Activated CD4-positive, alpha-beta T cell treated with anti-CD3 and anti-CD28 coated beads, Interleukin-10, Interleukin-2, amounts not matched to agents 100 ng/mL and 50 ng/mL, durations not matched to agents 16 hours and 8 hours (primary cell): ENCODE results near the gene CFAP46.

Experiments used
- DNase-seq: peaks from one replicate; pipeline ENCODE4 v3.0.0-alpha.2; 2020

CFAP46 gene

DNA sequence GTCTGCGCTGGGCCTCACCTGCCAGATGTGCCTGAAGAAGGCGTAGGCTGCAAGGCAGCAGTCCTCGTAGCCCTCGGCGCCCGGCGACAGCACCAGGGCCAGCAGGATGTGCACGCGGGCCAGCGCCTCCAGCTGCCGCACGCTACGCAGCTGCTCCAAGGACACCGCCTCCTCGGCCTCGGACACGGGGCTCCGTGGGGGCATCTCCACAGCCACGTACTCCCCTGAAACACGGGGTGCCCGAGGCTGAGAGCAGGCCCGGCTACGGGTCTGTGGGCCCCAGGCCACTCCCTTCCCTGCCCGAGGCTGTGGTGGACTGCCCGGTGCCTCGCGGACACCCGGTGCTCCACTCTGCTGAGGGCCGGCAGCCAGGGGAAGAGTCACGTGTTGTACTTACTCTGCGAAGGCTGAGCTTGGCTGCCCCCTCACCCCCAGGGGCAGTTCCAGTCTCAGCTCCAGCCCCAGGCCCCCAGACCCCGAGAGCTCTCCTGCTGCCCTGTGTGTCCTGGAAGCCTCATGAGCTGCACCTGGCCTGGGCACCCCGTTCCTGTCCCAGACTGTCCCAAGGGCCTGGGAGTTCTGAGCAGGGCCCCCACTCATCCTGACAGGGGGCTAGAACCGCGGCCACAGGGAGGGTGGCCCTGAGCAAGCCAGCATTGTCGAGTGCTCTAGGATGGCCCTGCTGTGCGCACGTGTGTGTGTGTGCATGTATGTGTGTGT is 62.8 kb downstream of the CFAP46 start:
- DNase-seq = no peak

DNA sequence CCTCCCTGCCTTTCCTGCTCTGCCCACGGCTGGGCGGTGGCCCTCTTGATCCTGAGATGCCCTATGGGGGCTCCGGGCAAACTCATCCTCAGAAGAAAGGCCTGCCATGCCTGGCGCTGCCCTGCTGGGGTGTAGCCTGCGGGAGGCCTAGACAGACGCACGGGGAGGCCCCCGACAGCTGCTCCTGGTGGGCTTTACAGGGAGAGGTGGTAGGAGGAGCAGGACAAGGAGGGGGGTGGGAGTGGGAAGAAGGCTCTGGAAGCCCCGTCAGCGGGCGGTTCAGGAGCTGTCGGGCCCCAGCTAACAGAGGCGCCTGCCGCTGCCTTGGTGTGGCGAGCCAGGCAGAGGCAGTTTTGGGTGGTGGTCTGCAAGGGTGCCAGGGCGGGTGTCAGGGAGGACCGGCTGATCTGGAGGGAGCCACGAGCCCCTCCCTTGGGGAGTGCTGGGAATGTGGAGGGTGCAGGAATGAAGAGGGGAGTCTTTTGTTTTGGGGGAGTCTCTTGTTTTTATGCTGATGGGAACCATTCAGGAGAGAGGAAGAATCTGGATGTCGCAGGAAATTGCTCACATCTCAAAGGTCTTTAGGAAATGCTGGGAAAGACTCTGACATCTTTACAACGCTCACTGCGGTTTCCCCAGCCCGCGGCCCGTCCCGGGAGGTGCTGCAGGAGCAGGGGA is 63.5 kb downstream of the CFAP46 start:
- DNase-seq = no peak

DNA sequence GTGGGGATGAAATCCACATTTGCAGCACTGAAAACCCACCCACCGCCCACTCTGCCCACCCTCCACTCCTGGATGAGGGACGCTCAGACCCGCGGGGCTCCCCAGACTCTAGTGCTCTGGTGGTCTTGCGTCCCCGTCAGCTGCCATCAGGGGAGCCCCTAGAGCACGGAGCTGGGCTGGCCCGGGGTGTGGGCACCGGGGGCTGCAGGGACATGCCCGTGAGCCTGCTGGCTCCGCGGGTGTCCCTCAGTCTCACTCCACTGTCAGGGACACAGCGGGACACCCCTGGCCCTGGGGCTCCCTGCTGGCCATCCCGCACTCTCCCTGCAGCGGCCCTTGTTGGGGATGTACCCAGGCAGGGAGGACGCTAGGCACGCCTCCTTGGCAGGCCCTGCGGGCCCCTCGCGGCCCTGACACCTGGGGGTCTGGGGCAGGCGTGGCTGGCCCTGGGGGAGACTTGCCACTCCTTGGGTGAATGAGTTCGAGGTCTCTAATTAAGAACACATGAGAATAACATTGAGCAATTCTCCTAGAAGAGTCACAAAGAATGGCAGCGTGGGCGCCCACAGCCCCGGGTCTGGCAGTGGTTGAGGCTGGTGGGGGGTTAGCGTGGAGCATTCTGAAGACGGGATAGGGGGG is 64.2 kb downstream of the CFAP46 start:
- no peak for DNase-seq

DNA sequence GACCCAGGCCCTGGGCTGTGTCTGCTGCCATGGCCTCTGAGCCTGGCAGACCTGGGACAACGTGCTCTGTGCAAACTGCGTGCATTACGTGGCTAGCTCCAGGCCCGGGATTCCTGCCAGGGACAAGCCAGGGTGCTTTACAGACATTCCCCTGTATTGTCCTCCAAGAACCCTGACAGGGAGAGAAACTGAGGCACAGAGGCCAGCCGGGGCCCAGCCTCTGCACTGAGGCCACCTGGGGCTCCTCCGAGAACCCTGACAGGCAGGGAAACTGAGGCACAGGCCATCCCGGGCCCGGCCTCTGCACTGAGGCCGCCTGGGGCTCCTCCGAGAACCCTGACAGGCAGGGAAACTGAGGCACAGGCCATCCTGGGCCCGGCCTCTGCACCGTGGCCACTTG is 64.9 kb downstream of the CFAP46 start:
- no peak for DNase-seq

DNA sequence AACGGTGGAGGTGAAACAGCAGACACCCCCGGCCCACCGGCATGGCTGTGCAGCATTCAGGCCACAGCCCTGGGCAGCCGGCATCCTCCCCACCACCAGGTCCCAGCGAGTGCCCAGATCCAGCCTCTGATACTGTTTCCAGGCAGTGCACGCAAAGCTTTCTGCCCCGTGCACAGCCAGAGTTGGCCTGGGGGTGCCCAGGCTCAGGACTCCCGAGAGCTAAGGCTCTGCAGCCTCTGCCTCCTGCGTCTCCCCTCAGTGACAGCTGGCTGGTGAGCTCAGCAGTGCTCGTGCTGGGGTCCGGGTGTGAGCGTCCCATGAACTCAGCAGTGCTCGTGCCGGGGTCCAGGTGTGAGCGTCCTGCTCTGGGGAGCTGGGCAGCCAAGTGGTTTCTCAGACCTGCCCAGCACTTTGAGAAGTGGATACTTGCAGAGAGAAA is 65.4 kb downstream of the CFAP46 start:
- no peak for DNase-seq

DNA sequence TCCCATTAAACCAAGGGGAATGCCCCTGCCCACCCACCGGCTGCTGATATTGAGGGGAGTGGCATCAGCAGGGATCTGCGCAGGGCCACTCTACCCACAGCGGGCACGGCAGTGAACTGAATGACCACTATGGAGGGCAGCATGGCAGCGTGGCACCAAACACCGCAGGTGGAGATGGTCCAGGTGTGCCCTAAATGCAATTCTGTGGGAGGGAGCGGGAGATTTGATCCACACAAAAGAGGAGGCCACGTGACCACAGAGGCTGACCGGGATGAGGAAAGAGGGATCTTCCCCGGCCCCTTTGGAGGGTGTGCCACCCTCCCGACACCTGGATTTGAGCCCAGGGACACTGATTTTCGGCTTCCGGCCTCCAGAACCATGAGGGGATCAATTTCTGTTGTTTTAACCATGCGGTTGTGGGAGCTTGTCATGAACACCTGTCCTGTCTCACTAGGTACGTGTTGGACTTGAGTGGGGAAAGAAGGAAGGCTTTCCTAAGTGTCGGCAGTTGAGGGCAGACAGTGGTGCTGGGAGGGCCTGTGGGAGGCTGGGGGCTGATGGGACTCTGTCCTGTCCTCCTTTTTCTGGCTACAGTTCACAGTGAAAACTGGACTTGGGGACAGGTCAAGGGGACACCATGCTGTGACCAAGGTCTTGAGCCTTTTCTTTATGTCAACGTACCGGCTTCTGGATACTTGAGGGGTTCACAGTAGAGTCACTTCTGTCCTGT is 66.1 kb downstream of the CFAP46 start:
- DNase-seq = no peak

DNA sequence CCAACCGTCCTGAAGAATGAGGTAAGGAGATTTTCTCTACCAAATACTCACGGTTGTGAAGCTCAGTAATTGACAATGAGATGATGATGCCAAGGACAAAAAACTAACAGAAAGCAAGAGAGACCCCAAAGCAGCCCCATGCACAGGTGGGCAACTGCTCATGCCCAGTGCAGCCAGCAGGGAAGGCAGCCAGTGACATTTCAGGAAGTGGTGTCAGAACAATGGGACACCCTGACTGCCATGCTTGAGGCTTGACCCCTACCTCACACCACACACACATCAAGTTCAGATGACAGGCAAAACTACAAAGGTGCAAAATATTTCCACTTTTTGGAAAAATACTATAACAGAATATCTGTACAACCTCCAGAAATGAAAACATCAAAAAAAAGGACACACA is 66.9 kb downstream of the CFAP46 start:
- DNase-seq = no peak

DNA sequence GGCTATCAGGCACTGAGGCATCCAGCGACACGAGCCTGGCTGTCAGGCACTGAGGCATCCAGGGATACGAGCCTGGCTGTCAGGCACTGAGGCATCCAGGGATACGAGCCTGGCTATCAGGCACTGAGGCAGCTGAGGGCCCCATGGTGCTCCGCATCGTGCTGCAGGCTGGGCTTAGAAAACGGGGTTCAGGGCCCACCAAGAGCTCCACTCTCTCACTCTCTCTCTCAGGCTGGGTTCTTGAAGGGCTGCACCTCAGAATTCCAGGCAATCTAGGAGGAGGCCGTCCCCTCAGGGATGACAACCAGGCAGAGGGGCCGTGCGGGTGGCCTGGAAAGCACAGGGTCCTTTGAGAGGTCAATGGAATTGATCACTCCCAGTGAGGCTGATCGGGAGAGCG is 69.0 kb downstream of the CFAP46 start:
- DNase-seq = no peak

DNA sequence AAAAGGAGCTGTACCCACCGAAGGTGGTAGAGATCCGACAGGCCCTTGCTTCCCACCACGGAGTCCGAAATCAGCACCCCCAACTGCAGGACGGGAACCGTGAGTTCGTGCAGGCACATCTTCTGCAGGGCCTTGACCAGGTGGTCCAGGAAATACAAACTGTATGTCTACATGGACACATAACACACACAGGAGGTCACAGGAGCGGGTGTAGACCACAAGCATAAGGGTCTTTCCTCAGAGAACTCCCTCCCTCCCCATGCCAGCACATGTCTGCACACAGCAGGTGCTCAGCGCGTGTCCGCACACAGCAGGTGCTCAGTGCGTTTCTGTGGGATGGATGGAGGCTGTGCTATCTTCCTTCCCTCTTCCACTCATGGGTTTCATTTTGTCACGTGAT is 69.7 kb downstream of the CFAP46 start:
- no peak for DNase-seq

DNA sequence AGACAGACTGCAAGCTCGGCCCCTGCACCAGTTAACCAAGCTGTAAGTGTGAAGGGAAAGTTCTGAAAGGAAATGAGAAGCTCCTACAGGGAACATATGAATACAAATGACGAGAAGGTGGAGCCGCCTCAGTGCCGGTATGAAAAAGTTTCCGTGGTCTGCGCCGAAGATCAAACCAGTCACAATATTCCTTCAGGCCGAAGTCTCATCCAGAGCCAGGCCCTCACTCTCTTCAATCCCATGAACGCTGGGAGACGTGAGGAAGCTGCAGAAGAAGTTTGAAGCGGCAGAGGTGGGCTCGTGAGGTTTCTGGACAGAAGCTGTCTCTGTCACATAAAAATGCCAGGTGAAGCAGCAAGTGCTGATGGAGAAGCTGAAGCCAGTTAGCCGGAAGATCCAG is 71.9 kb downstream of the CFAP46 start:
- no peak for DNase-seq

DNA sequence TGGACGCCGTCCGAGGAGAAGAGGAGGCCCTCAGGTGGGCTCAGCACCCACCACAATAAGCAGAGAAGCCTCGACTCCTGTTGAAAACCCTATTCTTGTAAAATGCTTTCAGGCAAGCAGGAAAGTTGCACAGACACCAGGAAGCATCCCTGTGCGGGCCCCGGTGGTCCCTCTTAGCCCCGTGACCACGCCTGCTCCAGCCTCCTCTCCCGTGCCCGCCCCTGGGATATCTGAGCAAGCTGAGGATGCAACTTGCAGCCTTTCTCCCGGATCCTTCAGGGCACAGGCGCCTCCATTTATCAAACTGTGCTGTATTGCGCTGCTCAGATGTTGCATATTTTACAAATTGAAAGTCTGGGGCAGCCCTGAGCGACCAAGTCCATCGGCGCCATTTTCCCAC is 72.7 kb downstream of the CFAP46 start:
- DNase-seq = no peak

DNA sequence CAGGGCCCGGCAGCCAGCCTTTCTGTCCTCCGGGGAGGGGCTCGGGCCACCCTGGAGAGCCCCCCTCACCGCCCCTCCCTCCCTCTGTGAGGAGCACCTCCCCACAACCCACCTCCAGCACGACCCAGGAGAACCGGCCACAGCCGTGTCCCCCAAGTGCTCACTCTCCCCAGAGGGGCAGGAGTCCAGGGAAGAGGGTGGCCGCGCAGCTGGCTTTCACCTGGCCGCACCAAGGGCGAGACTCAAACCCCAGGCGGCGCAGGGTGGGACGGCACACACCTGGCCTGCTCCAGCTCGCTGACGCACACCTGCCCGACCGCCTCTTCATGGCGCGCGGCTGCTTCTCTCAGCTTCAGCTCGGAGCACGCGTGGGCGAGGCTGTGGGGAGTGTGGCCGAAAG is 73.4 kb downstream of the CFAP46 start:
- DNase-seq = no peak

DNA sequence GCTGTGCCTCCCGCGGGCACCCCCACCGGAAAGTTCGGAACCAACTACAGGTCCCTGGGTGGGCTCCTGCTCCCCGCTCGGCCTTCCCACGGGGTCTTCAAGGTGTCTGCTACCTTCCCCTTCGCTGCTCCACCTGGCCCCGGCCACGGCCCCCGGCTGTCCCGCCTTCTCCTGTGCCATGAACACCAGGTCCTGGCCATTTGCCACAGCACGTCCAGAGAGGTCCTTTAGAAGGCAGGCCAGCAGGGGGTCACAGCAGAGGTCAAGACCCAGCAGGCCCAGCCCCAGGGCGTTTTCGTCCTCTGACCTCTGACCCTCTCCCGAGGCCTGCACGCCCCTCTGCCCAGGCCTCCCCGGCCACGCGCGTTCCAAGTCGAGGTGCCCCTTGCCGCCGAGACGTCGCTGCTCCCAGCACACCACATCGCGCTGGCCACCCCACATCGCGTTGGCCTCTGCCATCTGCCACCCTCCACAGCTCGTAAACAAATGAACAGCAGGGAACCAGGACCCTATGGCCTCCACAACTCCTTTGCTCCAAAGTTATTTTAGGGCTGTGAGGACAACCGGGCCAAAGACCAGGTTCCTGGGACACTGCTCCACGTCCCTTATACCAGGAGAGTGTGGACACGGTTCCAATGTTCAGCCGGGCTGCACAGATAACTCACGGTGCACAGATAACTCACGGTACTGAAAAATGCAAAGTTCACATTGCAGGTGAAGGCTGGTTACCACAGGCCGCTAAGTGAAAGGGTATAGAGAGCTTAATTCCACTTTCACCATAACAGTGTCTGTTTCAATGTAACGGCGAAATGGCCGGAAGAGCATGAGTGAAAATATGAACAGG is 74.3 kb downstream of the CFAP46 start:
- no peak for DNase-seq

DNA sequence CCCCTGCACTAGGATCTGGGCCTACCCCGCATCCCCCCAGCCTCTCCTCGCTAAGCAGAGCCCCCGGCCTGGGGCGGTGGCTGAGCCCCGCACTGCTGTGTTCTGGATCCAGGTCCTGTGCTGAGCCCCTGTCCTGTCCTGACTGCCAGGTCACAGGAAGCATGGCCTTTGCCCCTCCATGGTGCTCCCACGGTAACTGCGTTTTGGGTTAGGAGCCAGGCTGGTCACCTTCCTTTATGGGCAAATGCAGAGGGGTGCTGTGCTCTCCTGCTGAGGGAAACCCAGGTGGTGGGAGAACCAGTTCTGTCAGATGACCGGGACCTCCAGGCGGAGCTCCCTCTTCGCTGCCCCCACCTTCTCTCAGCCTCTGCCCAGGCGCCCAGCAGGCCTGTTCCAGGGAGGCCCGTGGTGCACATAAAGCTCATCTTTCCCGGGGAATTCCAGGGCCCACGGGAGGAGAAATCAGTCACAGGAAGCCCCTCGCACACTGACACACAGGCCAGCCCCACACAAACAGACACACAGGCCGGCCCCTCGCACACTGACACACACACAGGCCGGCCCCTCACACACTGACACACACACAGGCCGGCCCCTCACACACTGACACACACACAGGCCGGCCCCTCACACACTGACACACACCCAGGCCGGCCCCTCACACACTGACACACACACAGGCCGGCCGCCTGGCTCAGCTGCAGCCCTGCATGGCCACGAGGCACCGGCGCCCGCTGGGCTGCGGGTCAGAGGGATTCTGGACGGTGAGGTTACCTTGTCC is 75.6 kb downstream of the CFAP46 start:
- DNase-seq = no peak

DNA sequence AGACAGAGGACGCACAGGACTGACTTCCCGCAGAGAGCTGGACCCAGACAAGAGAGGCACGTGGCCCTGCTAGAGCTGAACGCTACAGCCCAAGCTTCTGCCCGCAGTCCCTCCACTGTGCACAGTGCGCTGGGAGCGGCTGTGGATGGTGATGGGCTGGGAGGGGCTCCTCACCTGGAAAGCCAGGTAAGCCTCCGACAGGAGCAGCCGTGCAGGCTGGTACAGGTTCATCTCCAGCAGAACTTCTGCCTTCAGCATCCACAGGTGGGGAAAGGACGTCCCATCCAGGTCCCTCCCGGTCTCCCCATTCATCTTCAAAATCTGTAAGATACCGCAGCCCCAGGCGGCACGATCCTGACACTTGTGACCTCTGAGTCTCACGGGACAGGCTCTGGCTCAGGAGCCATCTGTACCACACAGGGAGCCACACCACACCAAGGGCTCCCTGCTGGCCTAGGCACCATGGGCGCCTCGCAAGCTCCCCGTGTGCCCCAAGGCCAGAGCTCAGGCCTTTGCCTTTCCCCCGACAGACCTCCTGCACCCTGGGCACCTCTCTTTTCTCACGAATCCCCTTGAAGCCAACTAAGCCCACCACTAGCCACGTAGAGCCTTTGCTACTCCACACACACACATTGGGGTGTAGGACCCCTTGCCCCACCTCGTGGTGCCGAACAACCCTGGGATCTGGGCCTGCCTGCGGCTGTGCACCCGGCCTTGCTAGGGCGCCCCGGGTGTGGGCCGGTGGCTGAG is 76.3 kb downstream of the CFAP46 start:
- no peak for DNase-seq

DNA sequence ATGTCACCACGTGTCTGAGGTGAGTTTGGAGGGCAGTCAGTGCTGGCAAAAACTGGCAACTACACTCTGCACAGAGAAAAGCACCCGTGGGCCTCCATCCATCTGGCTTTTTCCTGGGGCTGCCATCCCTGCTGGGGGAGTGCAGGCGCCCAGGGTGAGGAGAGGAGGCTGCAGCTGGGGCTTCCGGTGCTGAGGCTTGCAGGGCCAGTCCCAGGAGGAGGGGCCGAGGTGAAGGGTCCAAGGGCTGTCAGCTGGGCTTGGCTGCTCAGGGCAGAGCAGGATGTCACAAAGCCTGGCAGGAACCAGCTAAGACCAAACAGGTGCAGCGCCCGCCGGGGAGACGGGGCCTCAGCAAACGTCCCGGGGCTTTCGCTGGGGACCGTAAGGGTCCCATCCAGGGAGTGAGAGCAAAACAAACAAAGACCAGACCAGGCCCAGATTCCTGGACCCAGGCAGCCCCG is 77.2 kb downstream of the CFAP46 start:
- no peak for DNase-seq

DNA sequence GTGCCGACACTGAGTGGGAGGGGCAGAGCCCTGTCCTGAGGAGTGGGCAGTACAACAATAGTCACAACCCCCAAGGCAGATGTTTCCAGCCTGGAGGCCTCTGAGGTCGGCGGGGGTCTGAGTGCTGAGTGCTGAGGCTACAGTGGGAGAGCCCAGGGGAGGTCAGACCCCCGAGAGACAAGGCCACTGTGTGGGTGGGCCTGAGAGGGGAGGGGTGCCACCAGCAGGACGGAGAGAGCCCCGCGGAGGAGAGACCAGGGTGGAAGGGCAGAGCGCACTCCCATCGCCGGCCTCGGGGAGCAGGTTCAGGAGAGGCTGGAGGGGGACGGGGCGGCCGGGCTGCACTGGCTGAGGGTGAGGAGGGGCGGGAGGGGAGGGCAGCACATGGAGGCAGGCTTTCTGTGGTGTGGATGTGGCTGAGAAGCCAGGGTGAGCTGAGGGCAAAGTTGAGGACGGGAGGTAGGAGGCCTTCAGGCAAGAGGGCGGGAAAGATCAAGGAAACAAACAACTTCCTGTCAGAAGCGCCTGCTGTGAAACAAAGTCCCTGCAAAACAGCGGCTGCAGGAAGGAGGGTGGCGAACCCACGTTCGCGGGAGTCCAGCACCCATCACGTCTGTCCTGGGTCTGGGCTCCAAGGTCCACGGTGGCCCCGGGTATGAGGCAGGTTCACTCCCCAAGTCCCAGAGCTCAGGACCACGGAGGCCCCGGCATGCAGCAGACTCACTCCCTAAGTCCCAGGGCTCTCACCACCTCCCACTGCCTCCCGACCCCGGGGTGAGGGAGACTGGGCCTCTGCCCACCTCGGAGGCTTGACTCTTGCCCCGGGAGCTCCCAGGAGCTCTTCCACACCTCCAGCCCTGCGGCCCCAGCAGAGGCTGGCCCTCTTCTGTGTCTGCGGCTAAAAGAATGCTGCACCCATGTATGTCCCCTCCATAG is 79.6 kb downstream of the CFAP46 start:
- DNase-seq = no peak

DNA sequence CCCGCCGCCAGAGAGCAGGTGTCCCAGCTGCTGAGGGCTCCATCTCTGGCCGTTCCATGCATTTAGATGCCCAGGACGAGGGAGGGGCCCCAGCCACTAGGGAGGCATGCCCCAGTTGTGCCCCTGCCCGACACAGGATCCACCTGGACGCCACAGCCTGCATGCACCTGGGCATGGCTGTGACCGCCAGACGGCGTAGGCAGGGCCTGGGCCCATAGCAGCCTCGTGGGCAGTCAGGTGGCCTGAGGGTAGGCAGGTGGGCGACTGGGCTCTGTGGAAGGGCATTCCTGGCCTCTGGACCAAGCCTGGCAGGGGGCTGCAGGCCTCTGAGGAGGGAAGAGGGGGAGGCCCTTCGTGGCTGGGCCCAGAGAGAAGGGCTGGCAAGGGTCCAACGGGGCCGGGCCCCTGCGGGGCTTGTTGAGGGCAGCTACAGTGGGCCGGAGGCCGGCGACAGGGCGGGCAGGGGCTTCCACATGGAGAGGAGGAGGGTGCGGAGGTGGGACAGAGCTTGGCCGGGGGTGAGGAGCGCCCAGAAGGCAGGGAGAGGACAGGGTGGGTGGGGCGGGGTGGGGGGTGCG is 80.4 kb downstream of the CFAP46 start:
- DNase-seq = no peak

DNA sequence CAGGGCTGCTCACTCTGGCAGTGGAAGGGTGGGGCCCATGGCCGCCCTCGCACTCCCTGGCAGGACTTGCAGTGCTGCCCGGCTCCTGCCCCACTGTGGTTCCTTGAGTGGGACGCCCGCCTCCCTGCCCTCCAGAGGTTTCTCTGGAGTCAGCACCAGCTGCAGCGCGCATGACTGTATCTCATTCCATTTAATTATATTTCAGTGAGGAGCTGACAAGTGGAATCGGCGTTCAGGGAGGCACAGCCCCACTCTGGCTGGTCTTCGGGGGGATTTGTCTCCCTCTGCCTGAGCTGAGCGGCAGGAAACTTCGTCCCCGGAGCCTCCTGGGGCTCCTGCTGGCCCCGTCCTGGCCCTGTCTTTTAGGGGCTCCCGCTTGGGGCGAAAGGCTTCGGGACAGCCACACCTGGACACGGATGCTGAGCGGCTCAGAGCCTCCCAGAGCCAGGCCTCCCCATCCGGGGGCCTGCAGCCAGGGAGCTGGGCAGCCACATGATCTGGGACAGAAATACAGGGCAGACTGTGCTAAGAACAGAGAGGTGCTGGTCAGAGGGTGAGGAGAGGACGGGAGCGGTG is 81.2 kb downstream of the CFAP46 start:
- no peak for DNase-seq
